HG03439 (cell line): ENCODE measurements around the gene CCBE1.
"Not testable (repeated sequence)": the region's sequence is repeated elsewhere in the genome, so short reads cannot be mapped to it uniquely, and the experiment has no call there.

Experiments used
- ATAC-seq: cut with Tn5 transposase; IDR thresholded peaks from one replicate; pipeline ENCODE4 v1.9.1; 2021; ENCODE audit warnings: mild to moderate bottlenecking, moderate library complexity; ENCODE audit not compliant: unreplicated experiment

Gene CCBE1

DNA sequence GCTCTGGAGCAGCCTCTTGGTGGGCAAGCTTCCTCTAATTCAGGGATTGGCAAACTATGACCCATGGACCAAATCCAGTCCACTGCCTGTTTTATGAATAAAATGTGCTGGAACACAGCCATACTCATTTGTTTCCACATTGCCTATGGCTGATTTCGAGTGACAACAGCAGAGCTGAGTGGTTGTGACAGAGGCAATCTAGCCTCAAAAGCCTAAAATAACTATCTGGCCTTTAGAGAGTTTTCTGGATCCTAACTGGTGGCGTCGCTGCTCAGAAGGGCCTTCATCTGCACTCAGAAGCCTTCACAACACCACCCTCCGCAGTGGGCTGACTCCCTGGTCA lies 147.1 kb downstream of the CCBE1 start:
- no peak for ATAC-seq

- no peak for ATAC-seq
These were observed 147.6 kb downstream of the CCBE1 start for GRCh38 chr18:59549503-59550173.

DNA sequence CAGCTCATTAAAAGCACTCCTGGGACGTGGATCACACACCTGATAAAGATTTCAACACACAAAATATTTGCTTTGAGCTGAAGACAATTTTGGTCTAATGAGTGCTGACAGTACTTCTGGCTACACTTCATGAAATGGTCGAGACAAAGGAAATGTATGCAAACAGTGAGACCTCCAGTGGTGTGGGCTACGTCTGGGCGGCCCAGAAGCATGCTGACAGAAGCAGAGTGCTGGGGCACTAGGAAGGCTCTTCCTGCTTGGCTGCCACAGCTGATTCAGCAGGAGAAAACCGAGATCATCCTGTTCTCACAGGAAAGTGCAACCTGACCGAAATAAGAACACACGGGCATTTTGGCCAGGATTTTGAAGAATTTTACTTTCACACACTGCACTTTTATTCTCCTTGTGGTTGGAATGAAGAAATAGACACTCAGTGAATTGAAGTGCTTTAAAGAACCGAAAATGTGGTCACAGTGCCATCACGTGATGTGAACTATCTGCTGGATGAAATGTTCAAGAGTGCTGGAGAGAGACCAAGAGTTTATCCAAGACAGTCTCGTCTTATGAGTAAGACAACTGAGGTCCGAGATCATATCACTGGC lies 149.5 kb downstream of the CCBE1 start:
- no peak for ATAC-seq

DNA sequence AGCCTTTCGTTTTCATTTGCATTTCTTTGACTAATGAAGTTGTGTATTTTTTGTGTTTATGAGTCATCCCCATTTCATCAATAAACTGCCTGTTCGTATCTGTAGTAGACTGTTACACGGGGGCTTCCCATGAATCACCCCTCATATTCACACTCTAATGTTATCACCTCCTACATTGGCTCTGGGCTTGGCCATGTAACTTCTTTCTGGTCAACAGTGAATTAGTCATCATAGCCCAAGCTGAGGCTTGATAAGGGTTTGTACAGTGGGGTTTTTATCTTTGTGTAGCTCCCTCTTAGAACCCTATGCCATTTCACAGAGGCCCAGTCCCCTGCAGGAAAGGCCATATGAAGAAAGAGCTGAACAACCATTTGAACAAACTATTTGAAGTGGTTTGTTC lies 151.0 kb downstream of the CCBE1 start:
- ATAC-seq: peak; percentile 54

GRCh38 chr18:59540780-59541179 lies 156.4 kb downstream of the CCBE1 start:
- no peak for ATAC-seq

GRCh38 chr18:59540346-59540745 lies 156.9 kb downstream of the CCBE1 start:
- no peak for ATAC-seq

DNA sequence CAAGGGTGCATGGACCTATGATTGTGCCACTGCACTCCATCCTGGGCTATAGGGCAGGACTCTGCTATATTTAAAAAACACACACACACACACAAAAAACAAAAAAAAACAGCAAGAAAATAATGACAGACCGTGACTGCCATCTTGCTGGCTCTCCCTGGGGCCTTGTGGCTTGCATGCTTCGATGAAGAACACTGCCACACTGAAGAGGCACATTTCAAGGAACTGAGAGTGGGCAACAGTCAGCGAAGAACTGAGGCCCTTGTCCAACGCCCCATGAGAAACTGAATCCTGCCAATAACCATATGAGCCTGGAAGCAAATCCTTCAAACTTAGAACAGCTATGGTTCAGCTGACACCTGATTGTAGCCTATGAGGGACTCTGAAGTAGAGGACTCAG lies 158.1 kb downstream of the CCBE1 start:
- ATAC-seq: no peak

- no peak for ATAC-seq
These were observed 159.6 kb downstream of the CCBE1 start for GRCh38 chr18:59537579-59537978.

DNA sequence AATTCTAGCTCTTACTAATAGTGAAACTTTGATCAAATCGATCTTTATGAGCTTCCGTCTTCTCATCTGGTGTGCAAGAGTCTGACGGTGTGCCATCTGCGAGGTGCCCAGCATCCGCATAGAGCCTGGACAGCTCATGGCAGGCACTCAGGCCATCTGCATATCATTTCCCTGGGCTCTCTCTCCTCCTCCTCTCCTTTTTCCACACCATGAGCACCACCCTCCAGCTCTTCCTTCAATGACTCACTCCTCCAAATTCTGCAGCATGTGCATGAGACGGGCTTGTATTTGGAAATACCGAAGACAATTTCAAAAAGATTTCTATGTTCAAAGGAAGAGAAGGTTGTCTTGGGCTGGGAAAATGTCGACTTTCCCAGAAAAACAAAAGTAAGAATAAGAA lies 161.1 kb downstream of the CCBE1 start:
- ATAC-seq: no peak

- ATAC-seq: no peak
These were observed 162.2 kb downstream of the CCBE1 start for GRCh38 chr18:59535055-59535454.

DNA sequence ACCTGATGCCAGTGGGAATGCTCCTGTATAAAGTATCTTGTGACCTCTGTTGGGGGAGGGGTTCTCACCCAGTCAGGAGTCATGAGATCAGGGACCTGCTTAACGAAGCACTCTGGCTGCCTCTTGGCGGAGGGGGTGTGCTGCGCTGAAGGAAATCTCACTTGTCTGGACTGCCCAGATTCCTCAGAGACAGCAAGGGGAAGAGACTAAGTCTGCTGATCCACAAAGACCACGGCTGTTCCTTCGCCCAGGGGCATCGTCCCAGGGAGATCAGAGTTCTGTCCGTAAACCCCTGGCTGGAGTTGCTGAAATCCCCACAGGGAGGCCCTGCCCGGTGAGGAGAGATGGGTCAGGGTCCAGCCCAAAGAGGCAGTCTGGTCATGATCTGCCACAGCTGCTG lies 168.4 kb downstream of the CCBE1 start:
- ATAC-seq: no peak

GRCh38 chr18:59520562-59521355 lies 176.5 kb downstream of the CCBE1 start:
- no peak for ATAC-seq

DNA sequence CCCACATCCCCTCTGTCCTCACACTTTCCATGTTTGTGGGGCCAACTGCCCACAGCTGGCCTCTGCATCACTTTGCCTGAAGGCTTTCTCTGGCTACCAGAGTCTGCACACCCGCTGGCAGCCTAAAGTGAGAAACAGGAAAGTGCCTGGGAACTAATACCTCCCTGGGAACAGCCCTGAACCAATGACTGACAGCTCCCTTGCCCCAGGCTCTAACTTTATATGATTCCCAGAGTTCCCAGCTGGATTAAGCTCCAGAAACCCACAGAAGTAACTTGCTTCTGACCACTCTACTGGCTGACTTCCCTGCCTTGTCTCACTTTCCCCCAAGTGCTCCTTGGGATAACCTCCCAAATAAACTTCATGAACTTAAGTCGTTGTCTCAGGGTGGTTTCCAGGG lies 178.5 kb downstream of the CCBE1 start:
- ATAC-seq: no peak

DNA sequence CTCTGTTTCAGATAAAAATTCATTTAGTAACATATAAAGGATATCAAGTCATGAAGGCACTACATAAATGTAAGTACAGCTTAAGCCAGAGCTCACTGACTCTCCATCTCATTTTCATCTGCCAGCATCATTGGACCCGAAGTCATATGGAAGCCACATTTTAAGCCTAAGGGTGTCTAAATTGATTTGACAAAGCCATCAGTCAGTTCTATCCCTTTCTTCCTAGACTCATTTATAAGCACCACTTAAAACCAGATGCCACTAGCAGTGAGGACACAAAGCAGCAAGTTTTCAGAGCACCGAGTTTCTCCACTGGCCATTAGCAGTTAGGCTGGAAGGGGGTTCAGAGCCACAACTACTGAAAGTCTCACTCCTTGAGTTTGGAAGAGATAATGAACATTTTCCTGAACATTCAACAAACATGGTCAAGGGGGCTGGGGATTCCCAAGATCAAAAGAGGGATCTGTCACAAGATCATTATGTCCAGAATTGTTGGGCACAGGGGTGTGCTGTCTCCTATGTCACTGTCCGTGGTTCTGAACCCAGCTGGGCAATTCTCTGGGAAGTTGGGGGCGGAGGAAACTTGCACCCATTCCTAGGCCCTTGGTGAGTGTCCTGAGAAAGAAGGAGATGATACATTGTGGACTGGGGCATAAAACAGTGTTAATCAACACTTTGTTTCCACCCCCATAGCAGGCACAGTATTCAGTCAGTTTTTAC lies 179.6 kb downstream of the CCBE1 start:
- no peak for ATAC-seq

GRCh38 chr18:59516356-59517155 lies 180.7 kb downstream of the CCBE1 start:
- ATAC-seq: no peak

DNA sequence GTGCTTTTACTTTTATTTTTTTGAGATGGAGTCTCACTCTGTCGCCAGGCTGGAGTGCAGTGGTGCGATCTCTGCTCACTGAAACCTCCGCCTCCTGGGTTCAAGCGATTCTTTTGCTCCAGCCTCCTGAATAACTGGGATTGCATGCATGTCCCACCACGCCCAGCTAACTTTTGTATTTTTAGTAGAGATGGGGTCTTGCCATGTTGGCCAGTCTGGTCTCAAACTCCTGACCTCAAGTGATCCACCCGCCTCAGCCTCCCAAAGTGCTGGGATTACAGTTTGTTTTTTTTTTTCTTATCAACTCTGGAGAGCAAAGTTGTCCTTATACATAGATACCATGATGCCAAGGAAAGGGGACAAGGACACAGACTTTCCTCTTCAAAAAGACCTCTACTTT lies 181.3 kb downstream of the CCBE1 start:
- not testable (repeated sequence) for ATAC-seq

GRCh38 chr18:59515147-59515546 lies 182.1 kb downstream of the CCBE1 start:
- no peak for ATAC-seq

DNA sequence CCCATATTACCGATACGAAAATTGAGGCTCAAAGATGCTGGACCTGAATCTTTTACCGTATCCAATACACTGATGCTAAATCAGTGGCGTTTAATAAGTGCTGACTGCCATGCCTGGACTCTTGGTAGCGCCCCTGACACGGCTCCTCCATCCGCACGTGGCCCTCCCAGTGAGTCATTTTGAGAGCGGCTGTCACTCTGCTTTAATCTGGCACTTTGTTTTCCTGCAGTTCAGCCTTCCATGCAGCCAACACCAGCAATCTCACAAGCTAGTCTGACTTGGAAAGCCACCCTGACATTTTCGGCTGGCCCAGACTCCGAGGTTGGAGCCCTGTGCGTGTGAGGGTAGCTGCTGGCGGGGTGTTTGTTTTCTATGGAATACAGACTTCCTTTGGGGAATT lies 183.0 kb downstream of the CCBE1 start:
- no peak for ATAC-seq

- ATAC-seq: no peak
These were observed 185.0 kb downstream of the CCBE1 start for GRCh38 chr18:59512025-59512755.
